ENCODE results near the gene ARHGEF28. TPM values are rescaled to one million over a fixed set of nuclear protein-coding genes. Genes with fewer than 3 reads are reported as not detected.

ARHGEF28 gene
- total and polyA plus RNA-seq, 4 experiments from 2014 or later = not detected

DNA sequence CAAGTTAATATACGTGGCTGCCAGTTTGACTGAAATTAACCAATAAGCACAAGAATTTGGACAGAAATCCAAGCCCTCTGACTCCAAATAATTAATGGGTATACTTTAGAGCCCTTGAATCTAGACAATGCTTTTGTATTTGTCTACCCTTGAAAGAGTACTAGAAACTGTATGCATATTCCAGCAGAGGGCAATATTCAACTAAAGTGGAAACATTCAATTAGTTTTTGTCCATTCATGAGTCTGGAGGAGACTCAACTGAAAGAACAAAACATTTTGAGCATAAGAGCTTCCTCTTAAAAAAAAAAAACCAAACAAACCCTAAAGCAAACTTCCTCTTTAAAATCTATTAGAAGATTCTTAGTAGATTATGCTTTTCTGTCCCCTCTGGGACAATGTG is 157.8 kb downstream of the ARHGEF28 start:
- intact Hi-C loops (cut with micrococcal nuclease) = no loop called here
- H3K4me1 Mint-ChIP-seq = no peaks in the 10 kb centered on the region

GRCh38 chr5:73786043-73786831 is 160.2 kb downstream of the ARHGEF28 start:
- CTCF ChIA-PET (ENCODE audit: partially characterized antibody) = no interaction called here
- intact Hi-C loops (cut with micrococcal nuclease) = no loop called here
- no peak overlapping the region for H3K4me3 Mint-ChIP-seq

More for the DNA sequence above, 157.8 kb downstream of the ARHGEF28 start:
- H3K9me3 ChIP-seq (ENCODE audit: control insufficient read depth in 1 of 2, low read length in 2 of 2) = no peaks in the 10 kb centered on the region
- POLR2A ChIA-PET (ENCODE audit: partially characterized antibody) = no interaction called here
- no peaks in the 10 kb centered on the region for H3K36me3 ChIP-seq (ENCODE audit: insufficient read depth, low read length)
- no peaks in the 10 kb centered on the region for H3K4me1 ChIP-seq (ENCODE audit: insufficient read depth, low read length)
- H3K4me3 Mint-ChIP-seq = no peak overlapping the region
- H3K27ac Mint-ChIP-seq = no peak overlapping the region
- DNase-seq = no peak
- H3K27me3 ChIP-seq (ENCODE audit: insufficient read depth, low read length) = no peaks in the 10 kb centered on the region
- no peaks in the 10 kb centered on the region for H3K36me3 Mint-ChIP-seq
- H3K9me3 Mint-ChIP-seq = peaks cover 0 to 2% (median 0%) of the 10 kb centered on the region in 8 donors
- CTCF ChIA-PET (ENCODE audit: partially characterized antibody) = interaction anchor here (0.6 to 2.7 kb wide), 4 partner anchors 9 to 1131 kb away, joined by 3 to 11 read pairs (median 4); no protein-coding TSS in a partner anchor
- no peak overlapping the region for H3K4me3 ChIP-seq (ENCODE audit: low read length in 2 of 2)
- peaks cover 6 to 26% of the 10 kb centered on the region in 2 donors for H3K27me3 Mint-ChIP-seq
- H3K27ac ChIP-seq (ENCODE audit: low read depth, low read length) = no peak overlapping the region

DNA sequence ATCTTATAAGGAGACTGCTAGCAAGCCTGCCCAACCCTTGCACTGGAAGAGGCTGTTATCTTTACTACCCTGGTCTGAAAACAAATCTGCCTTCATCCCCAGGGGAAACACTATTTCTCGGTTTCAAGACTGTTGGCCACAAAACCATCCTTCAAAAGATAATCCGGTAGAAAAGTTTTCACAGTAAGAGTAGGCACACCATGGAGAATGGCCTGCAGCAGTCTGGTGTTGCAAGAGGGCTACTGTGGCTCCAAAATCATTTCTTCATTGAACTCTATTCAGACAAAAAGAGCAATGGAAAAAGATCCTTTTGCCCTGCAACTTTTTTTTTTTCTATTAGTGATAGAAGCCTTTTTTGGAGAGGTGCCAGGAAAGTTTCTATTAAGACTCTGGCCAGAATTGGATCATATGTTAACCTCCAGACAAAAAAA is 163.9 kb downstream of the ARHGEF28 start:
- Histone ChIP-seq H3K36me3 (ENCODE audit: insufficient read depth, low read length) (no peaks in the 10 kb centered on the region), H3K27ac (ENCODE audit: low read depth, low read length) (no peak overlapping the region), H3K4me3 (ENCODE audit: low read length in 2 of 2) (no peak overlapping the region), H3K4me1 (ENCODE audit: insufficient read depth, low read length) (no peaks in the 10 kb centered on the region), H3K9me3 (ENCODE audit: control insufficient read depth in 1 of 2, low read length in 2 of 2) (no peaks in the 10 kb centered on the region), H3K27me3 (ENCODE audit: insufficient read depth, low read length) (no peaks in the 10 kb centered on the region)
- no peak overlapping the region for H3K4me3 Mint-ChIP-seq
- H3K27me3 Mint-ChIP-seq = peaks cover 2 to 29% of the 10 kb centered on the region in 2 donors
- H3K4me1 Mint-ChIP-seq = no peaks in the 10 kb centered on the region
- H3K36me3 Mint-ChIP-seq = no peaks in the 10 kb centered on the region
- intact Hi-C loops (cut with micrococcal nuclease) = no loop called here
- no peak for DNase-seq
- ChIA-PET POLR2A (ENCODE audit: partially characterized antibody) (no interaction called here), CTCF (ENCODE audit: partially characterized antibody) (interaction anchor here (0.7 to 9.5 kb wide), 2 partner anchors 199 to 1283 kb away, joined by 3 to 185 read pairs; no protein-coding TSS in a partner anchor)
- H3K9me3 Mint-ChIP-seq = no peaks in the 10 kb centered on the region
- H3K27ac Mint-ChIP-seq = no peak overlapping the region

More at GRCh38 chr5:73786043-73786831, 160.2 kb downstream of the ARHGEF28 start:
- H3K4me1 Mint-ChIP-seq = no peaks in the 10 kb centered on the region
- H3K36me3 Mint-ChIP-seq = no peaks in the 10 kb centered on the region
- POLR2A ChIA-PET (ENCODE audit: partially characterized antibody) = no interaction called here
- Histone ChIP-seq H3K27me3 (ENCODE audit: insufficient read depth, low read length) (no peaks in the 10 kb centered on the region), H3K4me3 (ENCODE audit: low read length in 2 of 2) (no peak overlapping the region), H3K4me1 (ENCODE audit: insufficient read depth, low read length) (no peaks in the 10 kb centered on the region), H3K36me3 (ENCODE audit: insufficient read depth, low read length) (no peaks in the 10 kb centered on the region), H3K9me3 (ENCODE audit: control insufficient read depth in 1 of 2, low read length in 2 of 2) (no peaks in the 10 kb centered on the region), H3K27ac (ENCODE audit: low read depth, low read length) (no peak overlapping the region)
- H3K27ac Mint-ChIP-seq = no peak overlapping the region
- peaks cover 4 to 30% of the 10 kb centered on the region in 2 donors for H3K27me3 Mint-ChIP-seq
- no peak for DNase-seq
- H3K9me3 Mint-ChIP-seq = peaks cover 0 to 2% (median 0%) of the 10 kb centered on the region in 8 donors

DNA sequence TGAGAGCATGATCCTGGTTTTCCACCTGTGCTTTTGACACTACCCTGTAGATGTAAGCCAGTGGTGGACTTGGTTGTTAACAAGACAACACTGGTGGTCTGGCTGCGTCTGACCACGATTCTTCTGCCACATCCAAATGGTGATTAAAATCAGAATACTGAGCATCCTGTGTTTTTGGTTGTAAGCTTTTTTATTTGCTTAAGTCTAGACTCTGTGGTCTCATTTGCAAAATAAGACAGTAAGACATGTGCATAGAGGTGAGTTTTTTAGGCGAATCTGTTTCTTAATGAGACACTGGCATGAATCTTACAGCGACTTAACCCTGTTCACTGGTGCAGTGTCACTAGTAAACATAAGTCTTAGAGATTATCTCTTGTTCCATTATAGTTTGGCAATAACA is 165.4 kb downstream of the ARHGEF28 start:
- H3K27me3 ChIP-seq (ENCODE audit: insufficient read depth, low read length) = no peaks in the 10 kb centered on the region
- ChIA-PET CTCF (ENCODE audit: partially characterized antibody) (interaction anchor here (1.1 to 9.5 kb wide), 3 partner anchors 9 to 201 kb away, joined by 3 to 185 read pairs (median 9); no protein-coding TSS in a partner anchor), POLR2A (ENCODE audit: partially characterized antibody) (no interaction called here)
- no peaks in the 10 kb centered on the region for H3K4me1 ChIP-seq (ENCODE audit: insufficient read depth, low read length)
- no peak for DNase-seq
- H3K36me3 Mint-ChIP-seq = no peaks in the 10 kb centered on the region
- H3K4me1 Mint-ChIP-seq = peaks cover 0 to 2% (median 0%) of the 10 kb centered on the region in 4 donors
- intact Hi-C loops (cut with micrococcal nuclease) = no loop called here
- H3K27ac ChIP-seq (ENCODE audit: low read depth, low read length) = no peak overlapping the region
- H3K36me3 ChIP-seq (ENCODE audit: insufficient read depth, low read length) = no peaks in the 10 kb centered on the region
- no peaks in the 10 kb centered on the region for H3K9me3 Mint-ChIP-seq
- no peaks in the 10 kb centered on the region for H3K9me3 ChIP-seq (ENCODE audit: control insufficient read depth in 1 of 2, low read length in 2 of 2)
- no peak overlapping the region for H3K4me3 ChIP-seq (ENCODE audit: low read length in 2 of 2)
- H3K27ac Mint-ChIP-seq = no peak overlapping the region
- no peak overlapping the region for H3K4me3 Mint-ChIP-seq
- H3K27me3 Mint-ChIP-seq = peaks cover 5 to 25% of the 10 kb centered on the region in 2 donors

DNA sequence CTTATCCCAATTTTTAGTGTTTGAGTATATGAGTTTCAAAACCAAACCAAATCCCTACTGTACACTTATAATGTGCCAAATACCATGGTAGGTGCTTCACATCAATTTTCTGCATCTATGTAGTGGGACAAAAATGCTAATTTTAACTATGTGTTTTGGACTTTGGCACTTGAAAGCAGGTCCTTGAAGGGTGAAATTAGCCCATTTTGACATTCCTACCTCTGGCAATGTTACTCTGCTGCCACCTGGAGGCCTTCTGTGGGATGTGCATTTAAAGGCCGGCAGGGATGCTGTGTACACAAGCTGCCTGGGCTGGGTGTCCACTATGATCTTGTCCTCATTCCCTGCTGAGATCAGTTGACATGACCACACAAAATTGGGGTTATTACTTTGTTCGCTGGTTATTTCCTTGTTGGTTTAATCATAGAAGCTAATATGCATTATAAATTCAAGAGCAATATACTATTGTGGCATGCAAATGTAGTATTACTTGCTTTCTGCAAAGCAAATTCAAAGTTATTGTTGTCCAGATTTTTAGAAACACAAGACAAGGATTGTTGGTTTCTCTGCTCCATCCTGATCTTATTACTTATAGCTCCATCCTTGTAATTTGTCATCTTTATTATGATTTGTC is 166.8 kb downstream of the ARHGEF28 start:
- Histone ChIP-seq H3K4me3 (ENCODE audit: low read length in 2 of 2) (no peak overlapping the region), H3K27ac (ENCODE audit: low read depth, low read length) (no peak overlapping the region), H3K4me1 (ENCODE audit: insufficient read depth, low read length) (no peaks in the 10 kb centered on the region), H3K36me3 (ENCODE audit: insufficient read depth, low read length) (no peaks in the 10 kb centered on the region), H3K27me3 (ENCODE audit: insufficient read depth, low read length) (no peaks in the 10 kb centered on the region), H3K9me3 (ENCODE audit: control insufficient read depth in 1 of 2, low read length in 2 of 2) (no peaks in the 10 kb centered on the region)
- CTCF ChIA-PET (ENCODE audit: partially characterized antibody) = interaction anchor here (0.8 to 9.5 kb wide), 9 partner anchors 8 to 274 kb away, joined by 3 to 185 read pairs (median 4); no protein-coding TSS in a partner anchor
- intact Hi-C loops (cut with micrococcal nuclease) = loop anchor here (1.0 kb wide), 1 partner anchor 202 kb away; no protein-coding TSS in a partner anchor
- peaks cover 5 to 22% of the 10 kb centered on the region in 2 donors for H3K27me3 Mint-ChIP-seq
- no peaks in the 10 kb centered on the region for H3K36me3 Mint-ChIP-seq
- no peak overlapping the region for H3K27ac Mint-ChIP-seq
- no peaks in the 10 kb centered on the region for H3K9me3 Mint-ChIP-seq
- no peak overlapping the region for H3K4me3 Mint-ChIP-seq
- peak; percentile 42 to 59 (median 44) for DNase-seq
- POLR2A ChIA-PET (ENCODE audit: partially characterized antibody) = no interaction called here
- peaks cover 0 to 2% (median 0%) of the 10 kb centered on the region in 4 donors for H3K4me1 Mint-ChIP-seq

- H3K4me3 ChIP-seq (ENCODE audit: low read length in 2 of 2) = no peak overlapping the region
- POLR2A ChIA-PET (ENCODE audit: partially characterized antibody) = no interaction called here
- peaks cover 0 to 2% (median 0%) of the 10 kb centered on the region in 4 donors for H3K4me1 Mint-ChIP-seq
- no peaks in the 10 kb centered on the region for H3K36me3 Mint-ChIP-seq
- no peak for DNase-seq
- no peaks in the 10 kb centered on the region for H3K4me1 ChIP-seq (ENCODE audit: insufficient read depth, low read length)
- no peaks in the 10 kb centered on the region for H3K36me3 ChIP-seq (ENCODE audit: insufficient read depth, low read length)
- H3K27me3 Mint-ChIP-seq = peaks cover 9 to 23% of the 10 kb centered on the region in 2 donors
- intact Hi-C loops (cut with micrococcal nuclease) = no loop called here
- H3K9me3 Mint-ChIP-seq = no peaks in the 10 kb centered on the region
- H3K4me3 Mint-ChIP-seq = no peak overlapping the region
- no peak overlapping the region for H3K27ac ChIP-seq (ENCODE audit: low read depth, low read length)
- H3K9me3 ChIP-seq (ENCODE audit: control insufficient read depth in 1 of 2, low read length in 2 of 2) = no peaks in the 10 kb centered on the region
- H3K27me3 ChIP-seq (ENCODE audit: insufficient read depth, low read length) = no peaks in the 10 kb centered on the region
- no peak overlapping the region for H3K27ac Mint-ChIP-seq
- CTCF ChIA-PET (ENCODE audit: partially characterized antibody) = interaction anchor here (0.7 to 9.5 kb wide), 8 partner anchors 8 to 204 kb away, joined by 3 to 185 read pairs (median 4); no protein-coding TSS in a partner anchor
These were observed 167.9 kb downstream of the ARHGEF28 start for GRCh38 chr5:73793911-73794310.

Measured in CD4-positive, alpha-beta memory T cell (primary cell).